GM18858 (cell line): ENCODE measurements around the gene YLPM1.

Source experiments
- ATAC-seq: cut with Tn5 transposase; IDR thresholded peaks from one replicate; pipeline ENCODE4 v1.9.1; 2021; ENCODE audit not compliant: unreplicated experiment

YLPM1 gene

GRCh38 chr14:74792249-74793039 lies 29.3 kb downstream of the YLPM1 start:
- no peak for ATAC-seq

GRCh38 chr14:74793506-74794155 lies 30.5 kb downstream of the YLPM1 start:
- no peak for ATAC-seq

GRCh38 chr14:74794947-74795346 lies 31.8 kb downstream of the YLPM1 start:
- no peak for ATAC-seq

- ATAC-seq, result no peak
Observed at GRCh38 chr14:74799765-74800164, 36.6 kb downstream of the YLPM1 start.

- no peak for ATAC-seq
Observed at GRCh38 chr14:74800780-74801179, 37.7 kb downstream of the YLPM1 start.

GRCh38 chr14:74801396-74801795 lies 38.3 kb downstream of the YLPM1 start:
- no peak for ATAC-seq

GRCh38 chr14:74804219-74804825 lies 41.2 kb downstream of the YLPM1 start:
- ATAC-seq, result no peak

GRCh38 chr14:74807853-74808545 lies 44.9 kb downstream of the YLPM1 start:
- no peak for ATAC-seq

GRCh38 chr14:74816124-74816523 lies 53.0 kb downstream of the YLPM1 start:
- ATAC-seq, result no peak

- ATAC-seq, result no peak
Observed at GRCh38 chr14:74820288-74820687, 57.2 kb downstream of the YLPM1 start.

- ATAC-seq, result no peak
Observed at GRCh38 chr14:74821267-74821915, 58.3 kb downstream of the YLPM1 start.

GRCh38 chr14:74824997-74825396 lies 61.9 kb downstream of the YLPM1 start:
- no peak for ATAC-seq

- ATAC-seq, result no peak
Observed at GRCh38 chr14:74826574-74826973, 63.5 kb downstream of the YLPM1 start.

- ATAC-seq, result no peak
Observed at GRCh38 chr14:74829251-74829650, 66.1 kb downstream of the YLPM1 start.

- ATAC-seq, result no peak
Observed at GRCh38 chr14:74832849-74833248, 69.7 kb downstream of the YLPM1 start.

- ATAC-seq, result no peak
Observed at GRCh38 chr14:74834692-74835392, 71.7 kb downstream of the YLPM1 start.

GRCh38 chr14:74835645-74836250 lies 72.6 kb downstream of the YLPM1 start:
- ATAC-seq, result no peak

- no peak for ATAC-seq
Observed at GRCh38 chr14:74836251-74836960, 73.3 kb downstream of the YLPM1 start.

GRCh38 chr14:74838166-74838565 lies 75.0 kb downstream of the YLPM1 start:
- no peak for ATAC-seq
